ENCODE results near the gene SH2D3C. TPM values are rescaled to one million over a fixed set of nuclear protein-coding genes. Genes with fewer than 3 reads are reported as not detected.

Gene SH2D3C
- total and polyA plus RNA-seq, 9 donors: 1.9 to 17.0 (median 4.6) TPM

- DNase-seq: peak in 2 of 5 donors; percentile 25 to 32
- Histone ChIP-seq H3K36me3 (no peaks in the 10 kb centered on the region), H3K27me3 (no peaks in the 10 kb centered on the region), H3K9me3 (no peaks in the 10 kb centered on the region), H3K4me3 (no peak overlapping the region), H3K27ac (peak overlapping the region; percentile 22 to 74), H3K4me1 (ENCODE audit: insufficient read depth) (peaks cover 12% of the 10 kb centered on the region)
- WGBS, 3 donors: 60 to 75% (median 69%) methylated on average over 9 of the region's 9 CpGs
- intact Hi-C loops (cut with DNase I): no loop called here
- TF ChIP-seq, protein P1, sequence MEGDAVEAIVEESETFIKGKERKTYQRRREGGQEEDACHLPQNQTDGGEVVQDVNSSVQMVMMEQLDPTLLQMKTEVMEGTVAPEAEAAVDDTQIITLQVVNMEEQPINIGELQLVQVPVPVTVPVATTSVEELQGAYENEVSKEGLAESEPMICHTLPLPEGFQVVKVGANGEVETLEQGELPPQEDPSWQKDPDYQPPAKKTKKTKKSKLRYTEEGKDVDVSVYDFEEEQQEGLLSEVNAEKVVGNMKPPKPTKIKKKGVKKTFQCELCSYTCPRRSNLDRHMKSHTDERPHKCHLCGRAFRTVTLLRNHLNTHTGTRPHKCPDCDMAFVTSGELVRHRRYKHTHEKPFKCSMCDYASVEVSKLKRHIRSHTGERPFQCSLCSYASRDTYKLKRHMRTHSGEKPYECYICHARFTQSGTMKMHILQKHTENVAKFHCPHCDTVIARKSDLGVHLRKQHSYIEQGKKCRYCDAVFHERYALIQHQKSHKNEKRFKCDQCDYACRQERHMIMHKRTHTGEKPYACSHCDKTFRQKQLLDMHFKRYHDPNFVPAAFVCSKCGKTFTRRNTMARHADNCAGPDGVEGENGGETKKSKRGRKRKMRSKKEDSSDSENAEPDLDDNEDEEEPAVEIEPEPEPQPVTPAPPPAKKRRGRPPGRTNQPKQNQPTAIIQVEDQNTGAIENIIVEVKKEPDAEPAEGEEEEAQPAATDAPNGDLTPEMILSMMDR (IDR thresholded peaks at IDR 0.05): no peak
- TF ChIP-seq POLR2A (IDR thresholded peaks at IDR 0.05) (no peak), EP300 (IDR thresholded peaks at IDR 0.05) (no peak)
Observed at GRCh38 chr9:127809002-127809539, 30.6 kb upstream of the SH2D3C start.

- TF ChIP-seq POLR2A (IDR thresholded peaks at IDR 0.05) (no peak), EP300 (IDR thresholded peaks at IDR 0.05) (no peak)
- TF ChIP-seq, protein P1 (IDR thresholded peaks at IDR 0.05): no peak
- intact Hi-C loops (cut with DNase I): no loop called here
- Histone ChIP-seq H3K9me3 (no peaks in the 10 kb centered on the region), H3K27ac (peak overlapping the region; percentile 22 to 74), H3K4me3 (no peak overlapping the region), H3K4me1 (ENCODE audit: insufficient read depth) (peaks cover 14% of the 10 kb centered on the region), H3K36me3 (no peaks in the 10 kb centered on the region), H3K27me3 (no peaks in the 10 kb centered on the region)
- peak in 4 of 5 donors; percentile 48 to 72 (median 52) for DNase-seq
- WGBS, 3 donors: 72 to 83% (median 74%) methylated on average over 15 to 17 of the region's 17 CpGs
Observed at GRCh38 chr9:127808347-127809001, 30.0 kb upstream of the SH2D3C start.

DNA sequence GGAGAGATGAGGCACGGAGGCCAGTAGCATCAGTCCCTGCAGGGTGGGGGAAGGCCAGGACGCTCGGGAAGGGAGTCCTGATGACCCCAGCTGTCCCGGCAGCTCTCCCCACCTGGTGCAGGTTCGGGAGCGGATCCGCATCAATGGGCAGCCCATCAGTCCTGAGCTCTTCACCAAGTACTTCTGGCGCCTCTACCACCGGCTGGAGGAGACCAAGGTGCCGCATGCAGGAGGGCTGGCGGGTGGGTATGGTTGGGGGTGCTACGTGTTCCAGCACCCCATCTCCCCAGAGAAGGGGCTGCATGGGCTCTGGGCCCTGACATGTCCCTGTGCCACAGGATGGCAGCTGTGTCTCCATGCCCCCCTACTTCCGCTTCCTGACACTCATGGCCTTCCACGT is 28.4 kb upstream of the SH2D3C start:
- no peaks in the 10 kb centered on the region for H3K27me3 ChIP-seq
- no peaks in the 10 kb centered on the region for H3K9me3 ChIP-seq
- H3K27ac ChIP-seq: peak overlapping the region in 1 of 2 donors; percentile 74
- whole genome bisulfite sequencing, 3 donors: 91 to 94% (median 93%) methylated on average over 14 of the region's 14 CpGs
- peak in 1 of 5 donors; percentile 29 for DNase-seq
- H3K4me3 ChIP-seq: no peak overlapping the region
- H3K4me1 ChIP-seq (ENCODE audit: insufficient read depth): peaks cover 15% of the 10 kb centered on the region
- H3K36me3 ChIP-seq: no peaks in the 10 kb centered on the region
- intact Hi-C loops (cut with DNase I): no loop called here
- TF ChIP-seq EP300 (IDR thresholded peaks at IDR 0.05) (no peak), POLR2A (IDR thresholded peaks at IDR 0.05) (no peak)
- TF ChIP-seq, protein P1 (IDR thresholded peaks at IDR 0.05): no peak

DNA sequence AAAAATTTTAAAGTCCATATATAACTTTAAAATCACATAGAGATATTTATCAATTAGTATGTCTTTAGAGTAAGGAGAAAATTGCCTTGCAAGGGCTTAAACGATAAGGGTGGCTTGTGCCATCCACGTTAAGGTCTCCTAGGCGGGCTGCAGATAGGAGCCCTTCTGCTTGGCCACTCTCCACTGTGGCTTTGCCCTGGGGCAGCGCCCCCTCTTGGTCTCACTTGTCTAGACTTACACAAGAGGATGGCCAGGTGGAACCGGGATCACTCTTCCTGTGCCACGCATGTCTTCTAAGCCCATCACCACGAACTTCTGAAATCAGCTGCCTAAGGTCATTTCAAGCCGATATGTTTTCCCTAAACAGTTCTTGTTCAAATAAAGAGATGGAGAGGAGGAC is 27.2 kb upstream of the SH2D3C start:
- peak in 2 of 5 donors; percentile 56 for DNase-seq
- Histone ChIP-seq H3K36me3 (no peaks in the 10 kb centered on the region), H3K4me3 (no peak overlapping the region), H3K4me1 (ENCODE audit: insufficient read depth) (peaks cover 19% of the 10 kb centered on the region), H3K27me3 (no peaks in the 10 kb centered on the region), H3K9me3 (no peaks in the 10 kb centered on the region), H3K27ac (peak overlapping the region in 1 of 2 donors; percentile 31)
- 72 to 79% (median 74%) methylated on average over 8 of the region's 8 CpGs for WGBS, 3 donors
- TF ChIP-seq, protein P1 (IDR thresholded peaks at IDR 0.05): no peak
- TF ChIP-seq EP300 (IDR thresholded peaks at IDR 0.05): no peak
- no peak for TF ChIP-seq POLR2A (IDR thresholded peaks at IDR 0.05)
- intact Hi-C loops (cut with DNase I): no loop called here
